ENCODE data around the gene NMS.

DNA sequence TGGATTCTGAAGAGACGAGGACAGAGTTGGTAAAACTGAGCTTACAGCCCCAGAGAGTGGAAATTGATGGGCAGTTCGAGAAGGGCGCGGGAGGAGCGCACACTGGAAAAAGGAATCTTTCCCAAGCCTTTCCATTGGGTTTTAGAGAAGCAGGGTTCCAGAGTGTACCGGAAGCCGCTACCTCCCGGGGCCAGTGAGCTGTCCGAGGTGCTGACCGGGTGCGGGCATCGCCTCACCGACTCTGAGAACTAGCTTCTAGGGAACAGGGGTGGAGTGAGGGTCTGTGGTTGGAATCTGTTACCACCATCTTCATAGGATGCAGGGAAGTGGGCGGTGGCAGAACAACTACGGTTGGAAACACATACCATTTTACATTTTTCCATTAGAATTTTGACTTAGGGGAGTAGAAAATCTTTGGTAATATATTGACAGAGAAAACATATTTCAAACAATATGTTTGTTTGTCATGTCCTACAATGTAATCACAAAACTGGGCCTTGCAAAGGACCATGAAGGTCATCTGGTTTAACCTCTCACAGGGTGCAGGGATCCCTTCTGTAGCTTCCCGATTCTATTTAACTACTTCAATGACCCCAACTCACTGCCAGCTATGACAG lies 724 bp downstream of the NMS start:
- TF ChIP-seq CTCF (IDR thresholded peaks at IDR 0.05; ENCODE audit: low read depth, low read length) (no peak), MYC (IDR thresholded peaks at IDR 0.05; ENCODE audit: low read depth, low read length) (no peak)
